ENCODE results near the gene CHST12.
"Not testable (repeated sequence)": the region's sequence is repeated elsewhere in the genome, so short reads cannot be mapped to it uniquely, and the experiment has no call there.

Gene CHST12

DNA sequence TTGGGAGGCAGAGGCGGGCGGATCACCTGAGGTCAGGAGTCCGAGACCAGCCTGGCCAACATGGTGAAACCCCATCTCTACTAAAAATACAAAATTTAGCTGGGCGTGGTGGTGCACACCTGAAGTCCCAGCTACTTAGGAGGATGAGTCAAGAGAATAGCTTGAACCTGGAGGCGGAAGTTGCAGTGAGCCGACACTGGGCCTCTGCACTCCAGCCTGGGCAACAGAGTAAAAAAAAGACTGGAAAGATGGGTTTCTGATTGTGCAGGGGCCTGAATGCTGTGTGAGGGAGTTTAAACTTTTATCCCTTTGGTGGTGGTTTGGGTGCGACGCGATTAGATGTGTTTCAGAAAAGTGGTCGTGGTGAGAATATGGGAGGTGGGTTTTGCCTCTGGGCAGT lies 1.8 kb downstream of the CHST12 start:
- DNase-seq: no peak

GRCh38 chr7:2405601-2406345 lies 2.4 kb downstream of the CHST12 start:
- DNase-seq: no peak

DNA sequence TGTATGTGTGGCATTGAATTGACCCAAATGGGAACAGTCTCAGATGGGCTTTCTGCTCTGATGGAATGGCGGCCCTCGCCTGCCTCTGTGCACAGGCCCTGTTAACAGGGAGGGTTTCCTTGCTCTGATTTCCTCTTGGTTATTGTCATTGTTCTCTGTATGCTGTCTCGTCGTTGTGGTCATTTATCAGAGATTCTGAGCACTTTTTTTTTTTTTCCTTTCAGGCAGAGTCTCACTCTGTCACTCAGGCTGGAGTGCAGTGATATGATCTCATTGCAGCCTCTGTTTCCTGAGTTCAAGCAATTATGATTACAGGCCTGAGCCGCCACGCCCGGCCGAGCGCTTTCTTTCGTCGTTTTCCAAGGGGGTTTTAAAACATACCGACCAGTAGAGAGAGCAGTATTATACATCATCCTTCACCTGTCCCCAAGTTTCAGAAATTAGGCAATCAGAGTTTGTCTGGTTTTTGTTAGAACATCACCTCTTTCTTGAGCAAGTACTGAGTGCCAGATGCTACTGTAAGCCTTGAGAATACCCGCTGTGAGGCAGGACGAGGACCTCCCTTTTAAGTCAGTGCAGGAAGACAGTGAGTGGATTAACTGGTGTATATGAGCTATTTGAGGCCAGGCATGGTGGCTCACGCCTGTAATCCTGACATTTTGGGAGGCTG lies 6.5 kb downstream of the CHST12 start:
- DNase-seq: no peak

DNA sequence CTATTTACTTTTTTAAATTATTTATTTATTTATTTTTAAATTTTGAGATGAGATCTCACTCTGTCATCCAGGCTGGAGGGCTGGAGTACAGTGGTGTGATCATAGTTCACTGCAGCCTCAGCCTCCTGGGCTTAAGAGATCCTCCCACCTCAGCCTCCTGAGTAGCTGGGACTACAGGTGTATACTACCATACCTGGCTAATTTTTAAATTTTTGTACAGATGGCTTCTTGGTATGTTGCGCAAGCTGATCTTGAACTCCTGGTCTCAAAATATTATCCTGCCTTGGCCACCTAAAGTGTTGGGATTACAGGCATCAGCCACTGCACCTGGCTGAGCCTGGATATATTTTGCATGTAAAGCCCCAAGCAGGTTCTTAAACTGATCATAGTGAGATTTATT lies 7.6 kb downstream of the CHST12 start:
- no peak for DNase-seq

DNA sequence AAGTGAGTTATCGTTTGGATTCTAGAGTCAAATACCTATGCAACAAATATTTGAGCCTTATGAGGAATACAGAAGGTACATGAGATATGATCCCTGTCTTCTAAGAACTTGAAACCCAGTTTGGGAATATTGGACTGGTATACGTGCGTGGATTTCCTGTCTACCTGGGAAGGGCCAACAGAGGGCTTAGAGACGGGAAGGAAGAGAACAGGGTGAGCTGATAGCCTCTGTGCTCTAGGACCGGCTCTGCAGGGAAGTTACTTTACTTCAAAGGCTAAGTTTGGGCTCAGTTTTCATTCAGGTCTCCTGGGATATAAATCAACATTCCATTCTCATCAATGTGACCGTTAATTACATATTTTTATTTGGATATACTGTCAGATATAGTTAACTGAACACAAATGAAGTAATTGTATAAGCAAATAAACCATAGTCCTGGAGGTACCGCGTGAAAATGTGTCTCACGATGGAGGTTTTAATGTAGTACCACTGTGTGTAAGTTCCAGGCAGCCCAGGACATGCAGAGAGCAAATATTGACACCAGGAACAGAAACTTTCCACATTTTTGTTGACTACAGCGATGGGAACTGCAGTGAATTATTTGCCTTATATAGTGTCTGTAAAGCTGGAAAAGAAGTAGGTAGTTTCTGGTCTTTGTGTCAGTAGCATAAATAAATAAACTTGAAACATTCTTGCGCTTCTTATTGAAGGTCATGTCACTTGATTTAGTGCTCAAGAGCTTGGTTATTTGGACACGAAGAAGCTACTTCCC lies 8.6 kb downstream of the CHST12 start:
- DNase-seq: no peak

DNA sequence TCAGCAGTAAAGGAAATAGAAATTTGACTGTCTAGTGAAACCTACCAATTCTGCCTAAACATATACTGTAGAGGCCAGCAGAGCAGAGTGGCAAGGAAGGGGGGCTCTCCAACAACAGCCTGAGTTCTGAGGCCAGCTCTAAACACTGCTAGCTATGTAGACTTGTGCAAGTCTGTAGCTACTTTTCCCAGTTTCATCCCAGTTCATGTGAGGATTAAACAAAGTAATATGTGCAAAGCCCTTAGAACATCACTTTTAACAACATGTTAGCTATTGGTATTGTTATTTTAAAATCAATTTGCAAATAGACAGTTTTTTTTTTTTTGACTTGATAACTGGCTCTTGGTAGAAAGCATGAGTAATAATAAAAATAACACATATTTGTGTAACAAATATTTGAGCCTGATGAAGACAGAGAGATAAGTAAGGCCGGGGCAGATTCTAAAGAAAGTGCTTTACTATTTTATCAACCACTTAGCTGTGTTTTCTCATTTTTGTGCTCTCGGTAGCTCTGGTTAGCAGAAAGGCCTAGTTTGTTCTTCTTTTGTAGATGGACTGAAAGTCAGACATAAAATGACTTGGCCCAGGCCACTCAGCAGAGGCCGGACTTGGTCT lies 9.3 kb downstream of the CHST12 start:
- DNase-seq: no peak

GRCh38 chr7:2416063-2416462 lies 12.7 kb downstream of the CHST12 start:
- no peak for DNase-seq

DNA sequence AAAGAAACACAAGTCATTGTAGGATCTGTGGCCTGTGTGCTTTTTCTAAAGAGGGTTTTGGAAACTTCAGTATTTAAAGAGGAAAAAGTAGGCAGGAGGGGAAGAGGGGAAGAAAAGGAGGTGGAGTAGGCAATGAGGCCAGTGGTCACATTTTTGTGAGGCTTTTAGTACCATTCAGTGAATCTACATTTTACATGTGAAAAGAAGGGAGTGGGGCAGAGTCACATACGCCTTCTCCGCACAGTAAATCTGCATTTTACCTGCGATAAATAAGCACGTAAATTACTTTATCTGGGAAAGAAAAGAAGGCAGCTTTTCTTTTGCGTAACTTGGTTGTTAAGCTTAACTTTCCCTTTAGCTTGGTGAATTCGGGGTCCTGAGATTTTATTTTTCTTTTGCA lies 13.2 kb downstream of the CHST12 start:
- no peak for DNase-seq

GRCh38 chr7:2417178-2417577 lies 13.8 kb downstream of the CHST12 start:
- DNase-seq: not testable (repeated sequence)

DNA sequence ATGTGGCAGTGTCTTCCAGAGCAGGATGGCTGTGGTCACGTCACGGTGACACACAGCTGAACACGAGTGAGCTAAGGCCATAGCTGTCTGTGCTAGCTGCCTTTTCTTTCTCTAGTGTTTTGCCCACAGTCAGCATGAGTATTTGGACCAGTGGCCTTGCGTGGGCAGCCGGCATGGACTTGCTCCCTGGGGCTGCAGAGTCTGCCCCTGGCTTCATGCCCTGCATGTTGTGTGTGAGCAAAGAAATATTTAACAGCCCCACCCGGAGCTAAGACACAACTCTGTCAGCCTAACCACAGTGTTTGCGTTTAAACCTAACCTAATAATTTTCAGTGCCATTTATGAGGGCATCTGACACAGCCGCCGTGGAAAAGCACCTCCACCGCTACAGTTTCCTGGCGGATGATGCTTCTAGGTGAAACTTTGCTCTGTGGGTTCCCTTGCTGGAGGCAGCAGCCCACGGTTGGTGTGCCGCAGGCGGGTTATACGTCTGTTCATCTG lies 14.6 kb downstream of the CHST12 start:
- DNase-seq: no peak

DNA sequence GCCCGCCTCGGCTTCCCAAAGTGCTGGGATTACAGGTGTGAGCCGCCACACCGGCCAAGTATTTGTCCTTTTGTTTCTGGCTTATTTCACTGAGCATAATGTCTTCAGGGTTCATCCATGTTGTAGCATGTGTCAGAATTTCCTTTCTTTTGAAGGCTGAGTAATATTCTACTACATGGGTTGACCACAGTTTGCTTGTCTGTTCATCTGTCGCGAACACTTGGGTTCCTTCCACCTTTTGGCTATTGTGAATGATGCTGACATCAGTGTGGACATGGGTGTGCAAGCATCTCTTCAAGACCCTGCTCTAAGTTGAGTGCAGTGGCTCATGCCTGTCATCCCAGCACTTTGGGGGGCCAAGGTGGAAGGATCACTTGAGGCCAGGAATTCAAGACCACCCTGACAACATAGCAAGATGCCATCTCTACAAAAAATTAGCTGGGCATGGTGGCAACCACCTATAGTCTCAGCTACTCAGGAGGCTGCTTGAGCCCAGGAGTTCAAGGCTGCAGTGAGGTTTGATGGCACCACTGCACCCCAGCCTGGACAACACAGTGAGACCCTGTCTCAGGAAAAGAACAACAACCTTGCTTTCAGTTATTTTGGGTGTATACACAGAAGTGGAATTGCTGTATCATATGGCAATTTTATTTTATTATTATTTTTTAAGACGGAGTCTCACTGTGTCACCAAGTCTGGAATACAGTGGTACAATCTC lies 17.0 kb downstream of the CHST12 start:
- DNase-seq: no peak

DNA sequence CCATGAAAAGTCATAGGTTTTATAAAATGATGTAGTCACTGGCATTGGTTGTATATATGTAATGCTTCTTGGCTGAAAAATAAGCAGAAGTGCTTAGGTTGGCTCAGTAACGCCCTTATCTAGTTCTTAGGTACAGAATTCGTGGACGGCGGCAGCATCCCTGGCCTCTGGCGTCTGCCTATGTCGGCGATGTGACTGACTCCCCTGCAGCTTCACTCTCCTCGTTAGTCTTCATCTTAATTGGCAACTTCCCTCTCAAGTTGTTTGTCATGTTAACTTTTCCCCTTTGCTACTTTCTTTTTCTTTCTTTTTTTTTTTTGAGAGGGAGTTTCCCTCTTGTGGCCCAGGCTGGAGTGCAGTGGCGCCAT lies 18.5 kb downstream of the CHST12 start:
- DNase-seq: no peak

GRCh38 chr7:2425749-2426148 lies 22.3 kb downstream of the CHST12 start:
- DNase-seq: no peak

- DNase-seq: no peak
Observed at GRCh38 chr7:2431260-2431867, 28.0 kb downstream of the CHST12 start.

GRCh38 chr7:2432910-2433712 lies 29.7 kb downstream of the CHST12 start:
- DNase-seq: no peak

- no peak for DNase-seq
Observed at GRCh38 chr7:2433713-2434550, 30.5 kb downstream of the CHST12 start.

GRCh38 chr7:2435146-2435545 lies 31.7 kb downstream of the CHST12 start:
- no peak for DNase-seq

DNA sequence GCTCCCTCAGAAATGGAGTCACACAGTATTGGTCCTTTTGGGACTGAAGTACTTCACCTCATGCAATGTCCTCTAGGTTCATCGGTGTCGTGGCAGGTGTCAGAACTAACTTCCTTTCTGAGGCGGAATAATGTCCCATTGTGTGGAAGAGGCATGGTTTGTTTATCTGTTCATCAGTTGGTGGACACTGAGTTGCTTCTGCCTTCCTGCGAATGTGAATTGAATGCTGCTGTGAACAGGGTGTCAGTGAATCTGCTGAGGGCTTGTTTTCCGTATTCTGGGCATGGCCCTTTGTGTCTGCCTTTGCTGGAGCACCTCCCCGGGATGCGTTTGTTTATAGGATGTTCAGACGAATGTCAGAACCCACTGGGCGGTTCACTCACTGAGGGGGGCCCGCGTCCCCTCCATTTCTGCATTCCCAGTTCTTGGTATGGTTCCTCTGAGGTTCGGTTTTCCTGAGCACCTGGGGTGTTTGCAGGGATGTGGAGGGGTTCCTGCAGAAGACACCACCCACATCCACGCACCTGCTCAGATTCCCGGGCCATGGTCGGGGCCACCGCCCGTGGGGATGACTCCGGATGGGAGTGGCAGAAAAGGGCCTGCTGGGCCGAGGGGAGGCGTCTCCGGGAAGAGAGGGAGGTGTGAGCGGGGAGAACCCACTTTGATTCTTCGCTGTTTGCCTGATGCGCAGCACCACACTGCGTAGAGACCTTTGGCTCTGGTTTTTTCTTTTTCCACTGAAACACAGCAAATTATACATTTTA lies 33.1 kb downstream of the CHST12 start:
- DNase-seq: no peak

DNA sequence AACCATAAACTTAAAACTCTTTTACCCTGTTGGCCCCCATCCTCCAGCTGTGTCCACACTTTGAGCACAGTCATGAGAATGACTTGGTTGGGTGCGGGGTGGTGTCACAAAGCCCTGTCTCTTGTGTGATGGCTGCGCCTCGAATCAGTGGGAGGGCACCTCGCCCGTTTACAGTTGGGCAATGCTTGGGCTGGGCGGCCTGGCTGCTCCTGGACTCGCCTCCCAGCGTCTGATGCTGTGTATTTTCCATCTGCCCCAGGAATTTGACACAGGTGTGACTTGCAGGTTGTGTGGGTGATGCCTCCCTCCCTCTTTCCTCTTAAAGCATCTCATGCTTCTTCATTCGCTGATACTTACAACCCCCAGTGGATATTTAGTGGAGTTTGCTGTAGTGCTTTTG lies 33.7 kb downstream of the CHST12 start:
- DNase-seq: no peak

Data from NCI-H1436 (cell line).